Measurements from ENCODE around the gene SLC13A3.

The SLC13A3 gene

GRCh38 chr20:46549188-46549972 is 101.9 kb downstream of the SLC13A3 start:
- H3K4me3 ChIP-seq (ENCODE audit: control insufficient read depth, low read depth, low read length), result no peak overlapping the region
- no peak for DNase-seq (ENCODE audit: low read depth)
- TF ChIP-seq CTCF (conservative IDR thresholded peaks at IDR 0.05; ENCODE audit: control insufficient read depth, insufficient read depth, low read depth, low read length), result no peak

GRCh38 chr20:46548688-46549087 is 102.6 kb downstream of the SLC13A3 start:
- no peak overlapping the region for H3K4me3 ChIP-seq (ENCODE audit: control insufficient read depth, low read depth, low read length)
- no peak for TF ChIP-seq CTCF (conservative IDR thresholded peaks at IDR 0.05; ENCODE audit: control insufficient read depth, insufficient read depth, low read depth, low read length)
- DNase-seq (ENCODE audit: low read depth), result no peak

GRCh38 chr20:46547995-46548394 is 103.3 kb downstream of the SLC13A3 start:
- H3K4me3 ChIP-seq (ENCODE audit: control insufficient read depth, low read depth, low read length), result no peak overlapping the region
- no peak for DNase-seq (ENCODE audit: low read depth)
- no peak for TF ChIP-seq CTCF (conservative IDR thresholded peaks at IDR 0.05; ENCODE audit: control insufficient read depth, insufficient read depth, low read depth, low read length)

- no peak for TF ChIP-seq CTCF (conservative IDR thresholded peaks at IDR 0.05; ENCODE audit: control insufficient read depth, insufficient read depth, low read depth, low read length)
- H3K4me3 ChIP-seq (ENCODE audit: control insufficient read depth, low read depth, low read length), result no peak overlapping the region
- no peak for DNase-seq (ENCODE audit: low read depth)
Observed at GRCh38 chr20:46546936-46547335, 104.3 kb downstream of the SLC13A3 start.

- no peak overlapping the region for H3K4me3 ChIP-seq (ENCODE audit: control insufficient read depth, low read depth, low read length)
- no peak for TF ChIP-seq CTCF (conservative IDR thresholded peaks at IDR 0.05; ENCODE audit: control insufficient read depth, insufficient read depth, low read depth, low read length)
- no peak for DNase-seq (ENCODE audit: low read depth)
Observed at GRCh38 chr20:46546298-46546697, 105.0 kb downstream of the SLC13A3 start.

GRCh38 chr20:46545827-46546138 is 105.5 kb downstream of the SLC13A3 start:
- DNase-seq (ENCODE audit: low read depth), result no peak
- no peak overlapping the region for H3K4me3 ChIP-seq (ENCODE audit: control insufficient read depth, low read depth, low read length)
- no peak for TF ChIP-seq CTCF (conservative IDR thresholded peaks at IDR 0.05; ENCODE audit: control insufficient read depth, insufficient read depth, low read depth, low read length)
